Measurements from ENCODE around the gene ST7. TPM values are rescaled to one million over a fixed set of nuclear protein-coding genes. Genes with fewer than 3 reads are reported as not detected.
A peak's percentile ranks its signal among the peaks of the same experiment; 100 is the strongest.

Gene ST7
- total and polyA plus RNA-seq, 2 experiments from 2014 or later: 9.9 to 18.3 TPM

GRCh38 chr7:117132321-117133120, 179.2 kb downstream of the ST7 start:
- Mint-ChIP-seq H3K9me3 (no peaks in the 10 kb centered on the region), H3K27me3 (ENCODE audit: insufficient read depth, low read depth, poor library complexity) (no peaks in the 10 kb centered on the region), H3K4me3 (no peak overlapping the region), H3K4me1 (peaks cover 12% of the 10 kb centered on the region), H3K27ac (peak overlapping the region; percentile 1; the same call in 1 of the 2 replicates), H3K36me3 (ENCODE audit: low read depth) (peaks cover 5% of the 10 kb centered on the region; the same call in 2 of the 3 replicates)
- H3K36me3 ChIP-seq (ENCODE audit: insufficient read depth): no peaks in the 10 kb centered on the region
- no peaks in the 10 kb centered on the region for H3K27me3 ChIP-seq (ENCODE audit: insufficient read depth)
- no peak overlapping the region for H3K27ac ChIP-seq (ENCODE audit: low read depth)
- no peaks in the 10 kb centered on the region for H3K9me2 ChIP-seq (ENCODE audit: insufficient read depth)
- no peak overlapping the region for H3K4me2 ChIP-seq
- no peak overlapping the region for H3K4me3 ChIP-seq
- TF ChIP-seq STAT1 (IDR thresholded peaks at IDR 0.05; ENCODE audit: unreplicated experiment) (no peak), JUNB (IDR thresholded peaks at IDR 0.05; ENCODE audit: unreplicated experiment) (no peak), ZNF462 (CRISPR knock-in tag; IDR thresholded peaks at IDR 0.05) (no peak), POLR2AphosphoS5 (IDR thresholded peaks at IDR 0.05; ENCODE audit: low read depth) (no peak), ZNF331 (CRISPR knock-in tag; IDR thresholded peaks at IDR 0.05; ENCODE audit: low read depth) (no peak)
- H3F3A ChIP-seq (replicated peaks; ENCODE audit: low read depth): no peaks in the 10 kb centered on the region
- no peaks in the 10 kb centered on the region for H4K20me1 ChIP-seq (replicated peaks; ENCODE audit: insufficient read depth)
- peaks cover 9% of the 10 kb centered on the region for H3K4me1 ChIP-seq (ENCODE audit: insufficient read depth)
- ATAC-seq (no peak), DNase-seq (ENCODE audit: low spot score) (no peak)
- no peaks in the 10 kb centered on the region for H3K79me2 ChIP-seq (replicated peaks; ENCODE audit: insufficient read depth)
- no peak overlapping the region for H2AFZ ChIP-seq

GRCh38 chr7:117133125-117133524, 179.8 kb downstream of the ST7 start:
- Histone ChIP-seq H3K27ac (ENCODE audit: low read depth) (no peak overlapping the region), H3K36me3 (ENCODE audit: insufficient read depth) (no peaks in the 10 kb centered on the region), H2AFZ (no peak overlapping the region), H3K27me3 (ENCODE audit: insufficient read depth) (no peaks in the 10 kb centered on the region), H3K9me2 (ENCODE audit: insufficient read depth) (no peaks in the 10 kb centered on the region), H3K79me2 (replicated peaks; ENCODE audit: insufficient read depth) (no peaks in the 10 kb centered on the region), H4K20me1 (replicated peaks; ENCODE audit: insufficient read depth) (no peaks in the 10 kb centered on the region), H3K4me2 (no peak overlapping the region), H3K4me1 (ENCODE audit: insufficient read depth) (peaks cover 15% of the 10 kb centered on the region), H3F3A (replicated peaks; ENCODE audit: low read depth) (no peaks in the 10 kb centered on the region), H3K4me3 (no peak overlapping the region)
- H3K9me3 Mint-ChIP-seq: no peaks in the 10 kb centered on the region
- ATAC-seq (no peak), DNase-seq (ENCODE audit: low spot score) (no peak)
- no peaks in the 10 kb centered on the region for H3K27me3 Mint-ChIP-seq (ENCODE audit: insufficient read depth, low read depth, poor library complexity)
- TF ChIP-seq ZNF114 (CRISPR knock-in tag; IDR thresholded peaks at IDR 0.05) (no peak), REST (IDR thresholded peaks at IDR 0.05; ENCODE audit: unreplicated experiment) (no peak), POLR2AphosphoS5 (IDR thresholded peaks at IDR 0.05; ENCODE audit: low read depth) (no peak)
- peaks cover 13% of the 10 kb centered on the region for H3K4me1 Mint-ChIP-seq
- H3K4me3 Mint-ChIP-seq: no peak overlapping the region
- H3K36me3 Mint-ChIP-seq (ENCODE audit: low read depth): peaks cover 5% of the 10 kb centered on the region; the same call in 2 of the 3 replicates
- no peak overlapping the region for H3K27ac Mint-ChIP-seq
